Ishikawa (cell line): ENCODE data around the gene ADAMTS16.

Experiments used
- CEBPB ChIP-seq: IDR thresholded peaks from 2 replicates; pipeline ENCODE4 v1.6.1; 2012
- FOXM1 ChIP-seq: IDR thresholded peaks from 2 replicates; pipeline ENCODE4 v1.6.1; 2012; ENCODE audit warnings: low read depth, borderline replicate concordance
- RAD21 ChIP-seq: IDR thresholded peaks from 2 replicates; pipeline ENCODE4 v1.6.1; 2012; ENCODE audit warnings: low read depth
- TCF12 ChIP-seq: IDR thresholded peaks from 2 replicates; pipeline ENCODE4 v1.6.1; 2012; ENCODE audit warnings: low read depth
- TEAD4 ChIP-seq: IDR thresholded peaks from 2 replicates; pipeline ENCODE4 v1.6.1; 2012
- TF ChIP-seq, protein P1 (sequence below): IDR thresholded peaks from 2 replicates; pipeline ENCODE4 v1.6.1; 2012
- TF ChIP-seq, protein P2 (sequence below): IDR thresholded peaks from 2 replicates; pipeline ENCODE4 v1.6.1; 2012
- TF ChIP-seq, protein P3 (sequence below): IDR thresholded peaks from 2 replicates; pipeline ENCODE4 v1.6.1; 2012; ENCODE audit warnings: low read depth, mild to moderate bottlenecking

DNA sequence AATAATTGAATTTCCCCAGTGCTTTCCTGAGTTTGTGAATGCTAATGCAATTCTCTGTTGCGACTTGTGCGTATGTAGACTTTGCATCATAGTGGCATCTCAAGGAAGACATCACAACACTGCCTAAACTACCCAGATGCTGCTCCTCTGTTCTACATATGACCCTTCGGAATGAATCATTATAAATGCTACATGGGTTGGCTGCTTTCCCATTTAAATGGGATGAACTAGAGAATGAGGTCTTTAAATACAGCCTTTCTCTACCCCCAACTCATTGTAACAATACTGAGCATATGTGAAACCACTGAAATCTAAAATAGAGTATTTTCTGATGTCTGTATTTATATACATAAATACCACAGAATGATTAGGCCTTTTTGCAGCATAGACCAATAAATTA lies 145.8 kb downstream of the ADAMTS16 start:
- TF ChIP-seq TEAD4 (no peak), RAD21 (no peak), CEBPB (no peak), FOXM1 (no peak), TCF12 (no peak)
- TF ChIP-seq, protein P1, sequence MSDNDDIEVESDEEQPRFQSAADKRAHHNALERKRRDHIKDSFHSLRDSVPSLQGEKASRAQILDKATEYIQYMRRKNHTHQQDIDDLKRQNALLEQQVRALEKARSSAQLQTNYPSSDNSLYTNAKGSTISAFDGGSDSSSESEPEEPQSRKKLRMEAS = no peak
- TF ChIP-seq, protein P2, sequence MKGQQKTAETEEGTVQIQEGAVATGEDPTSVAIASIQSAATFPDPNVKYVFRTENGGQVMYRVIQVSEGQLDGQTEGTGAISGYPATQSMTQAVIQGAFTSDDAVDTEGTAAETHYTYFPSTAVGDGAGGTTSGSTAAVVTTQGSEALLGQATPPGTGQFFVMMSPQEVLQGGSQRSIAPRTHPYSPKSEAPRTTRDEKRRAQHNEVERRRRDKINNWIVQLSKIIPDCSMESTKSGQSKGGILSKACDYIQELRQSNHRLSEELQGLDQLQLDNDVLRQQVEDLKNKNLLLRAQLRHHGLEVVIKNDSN = no peak
- TF ChIP-seq, protein P3, sequence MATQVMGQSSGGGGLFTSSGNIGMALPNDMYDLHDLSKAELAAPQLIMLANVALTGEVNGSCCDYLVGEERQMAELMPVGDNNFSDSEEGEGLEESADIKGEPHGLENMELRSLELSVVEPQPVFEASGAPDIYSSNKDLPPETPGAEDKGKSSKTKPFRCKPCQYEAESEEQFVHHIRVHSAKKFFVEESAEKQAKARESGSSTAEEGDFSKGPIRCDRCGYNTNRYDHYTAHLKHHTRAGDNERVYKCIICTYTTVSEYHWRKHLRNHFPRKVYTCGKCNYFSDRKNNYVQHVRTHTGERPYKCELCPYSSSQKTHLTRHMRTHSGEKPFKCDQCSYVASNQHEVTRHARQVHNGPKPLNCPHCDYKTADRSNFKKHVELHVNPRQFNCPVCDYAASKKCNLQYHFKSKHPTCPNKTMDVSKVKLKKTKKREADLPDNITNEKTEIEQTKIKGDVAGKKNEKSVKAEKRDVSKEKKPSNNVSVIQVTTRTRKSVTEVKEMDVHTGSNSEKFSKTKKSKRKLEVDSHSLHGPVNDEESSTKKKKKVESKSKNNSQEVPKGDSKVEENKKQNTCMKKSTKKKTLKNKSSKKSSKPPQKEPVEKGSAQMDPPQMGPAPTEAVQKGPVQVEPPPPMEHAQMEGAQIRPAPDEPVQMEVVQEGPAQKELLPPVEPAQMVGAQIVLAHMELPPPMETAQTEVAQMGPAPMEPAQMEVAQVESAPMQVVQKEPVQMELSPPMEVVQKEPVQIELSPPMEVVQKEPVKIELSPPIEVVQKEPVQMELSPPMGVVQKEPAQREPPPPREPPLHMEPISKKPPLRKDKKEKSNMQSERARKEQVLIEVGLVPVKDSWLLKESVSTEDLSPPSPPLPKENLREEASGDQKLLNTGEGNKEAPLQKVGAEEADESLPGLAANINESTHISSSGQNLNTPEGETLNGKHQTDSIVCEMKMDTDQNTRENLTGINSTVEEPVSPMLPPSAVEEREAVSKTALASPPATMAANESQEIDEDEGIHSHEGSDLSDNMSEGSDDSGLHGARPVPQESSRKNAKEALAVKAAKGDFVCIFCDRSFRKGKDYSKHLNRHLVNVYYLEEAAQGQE = no peak
